Fibroblast of lung (primary cell): ENCODE measurements around the gene ACKR2.

Source experiments
- EZH2 ChIP-seq: IDR thresholded peaks from 2 replicates; pipeline ENCODE4 v1.5.1; 2012; ENCODE audit warnings: low read length, control low read depth, mild to moderate bottlenecking; ENCODE audit errors: missing control alignments
- TF ChIP-seq, protein P1 (sequence below), 2 donors: IDR thresholded peaks in 1 of 2; conservative IDR thresholded peaks in 1 of 2; 1 replicate in 1 of 2; 2 replicates in 1 of 2; pipeline ENCODE4 v1.5.1; 2011 to 2012; ENCODE audit warnings: low read length in 2 of 2, control low read depth in 1 of 2, inconsistent platforms in 1 of 2, low read depth in 1 of 2, mild to moderate bottlenecking in 1 of 2

DNA sequence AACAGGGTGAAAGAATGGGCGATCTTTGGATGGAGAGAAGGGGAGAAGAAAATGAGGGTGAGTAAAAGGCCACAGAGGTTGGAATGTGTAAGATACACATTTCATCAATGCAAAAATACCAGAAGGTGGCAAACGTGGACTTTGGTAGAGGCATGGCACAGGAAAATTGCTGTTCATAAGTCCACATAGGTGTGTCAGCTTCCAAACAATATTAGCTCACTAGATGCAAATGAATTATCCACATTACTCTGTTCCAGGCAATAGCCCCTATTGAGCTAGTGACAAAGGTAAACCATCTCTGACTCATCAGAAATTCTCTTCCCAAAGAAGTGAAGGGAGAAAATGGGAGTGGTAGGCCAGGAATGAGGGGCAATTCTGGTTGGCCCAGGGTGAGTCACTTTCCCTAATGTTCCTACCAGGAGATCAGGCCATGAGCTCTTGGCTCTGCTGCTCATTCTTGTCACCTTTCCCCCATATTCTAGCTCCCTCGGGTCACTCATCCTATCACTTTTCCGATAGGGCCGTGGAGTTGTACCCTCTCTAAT is 19.9 kb downstream of the ACKR2 start:
- TF ChIP-seq, protein P1, sequence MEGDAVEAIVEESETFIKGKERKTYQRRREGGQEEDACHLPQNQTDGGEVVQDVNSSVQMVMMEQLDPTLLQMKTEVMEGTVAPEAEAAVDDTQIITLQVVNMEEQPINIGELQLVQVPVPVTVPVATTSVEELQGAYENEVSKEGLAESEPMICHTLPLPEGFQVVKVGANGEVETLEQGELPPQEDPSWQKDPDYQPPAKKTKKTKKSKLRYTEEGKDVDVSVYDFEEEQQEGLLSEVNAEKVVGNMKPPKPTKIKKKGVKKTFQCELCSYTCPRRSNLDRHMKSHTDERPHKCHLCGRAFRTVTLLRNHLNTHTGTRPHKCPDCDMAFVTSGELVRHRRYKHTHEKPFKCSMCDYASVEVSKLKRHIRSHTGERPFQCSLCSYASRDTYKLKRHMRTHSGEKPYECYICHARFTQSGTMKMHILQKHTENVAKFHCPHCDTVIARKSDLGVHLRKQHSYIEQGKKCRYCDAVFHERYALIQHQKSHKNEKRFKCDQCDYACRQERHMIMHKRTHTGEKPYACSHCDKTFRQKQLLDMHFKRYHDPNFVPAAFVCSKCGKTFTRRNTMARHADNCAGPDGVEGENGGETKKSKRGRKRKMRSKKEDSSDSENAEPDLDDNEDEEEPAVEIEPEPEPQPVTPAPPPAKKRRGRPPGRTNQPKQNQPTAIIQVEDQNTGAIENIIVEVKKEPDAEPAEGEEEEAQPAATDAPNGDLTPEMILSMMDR (conservative IDR thresholded peaks at IDR 0.05 in 1 of 2, IDR thresholded peaks at IDR 0.05 in 1 of 2; ENCODE audit: low read depth in 1 of 2, low read length in 2 of 2) = no peak
- no peak for TF ChIP-seq EZH2
